HG02938 (cell line): ENCODE data around the gene GSTA5.
A peak's percentile ranks its signal among the peaks of the same experiment; 100 is the strongest.
"Not testable (repeated sequence)": the region's sequence is repeated elsewhere in the genome, so short reads cannot be mapped to it uniquely, and the experiment has no call there.

ENCODE experiments used
- ATAC-seq: cut with Tn5 transposase; IDR thresholded peaks from one replicate; pipeline ENCODE4 v1.9.1; 2021; ENCODE audit warnings: mild to moderate bottlenecking, moderate library complexity; ENCODE audit not compliant: unreplicated experiment

The GSTA5 gene

GRCh38 chr6:52839124-52840055, 1.2 kb downstream of the GSTA5 start:
- peak; percentile 75 for ATAC-seq

GRCh38 chr6:52834481-52834880, 6.1 kb downstream of the GSTA5 start:
- no peak for ATAC-seq

DNA sequence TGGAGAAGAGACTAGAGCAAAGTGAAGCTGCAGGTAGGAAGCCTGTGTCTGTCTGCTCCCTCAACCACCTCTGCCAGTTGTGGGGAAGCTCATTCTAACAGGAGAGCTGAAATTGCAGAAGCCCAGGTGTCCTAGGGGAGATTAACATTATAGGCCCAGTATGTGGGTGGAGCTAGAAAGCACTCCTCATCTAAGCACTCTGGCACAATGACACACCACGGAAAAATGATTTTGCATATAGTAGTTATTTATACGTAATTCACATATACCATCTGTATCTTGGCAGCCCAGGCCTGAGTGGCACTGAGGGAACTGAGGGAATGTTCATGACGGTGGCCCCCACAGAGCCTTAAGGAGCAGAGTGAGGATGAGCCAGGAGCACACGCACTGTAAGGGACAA, 9.7 kb downstream of the GSTA5 start:
- ATAC-seq, result not testable (repeated sequence)

- ATAC-seq, result no peak
These were observed 11.4 kb downstream of the GSTA5 start for GRCh38 chr6:52829046-52829817.

DNA sequence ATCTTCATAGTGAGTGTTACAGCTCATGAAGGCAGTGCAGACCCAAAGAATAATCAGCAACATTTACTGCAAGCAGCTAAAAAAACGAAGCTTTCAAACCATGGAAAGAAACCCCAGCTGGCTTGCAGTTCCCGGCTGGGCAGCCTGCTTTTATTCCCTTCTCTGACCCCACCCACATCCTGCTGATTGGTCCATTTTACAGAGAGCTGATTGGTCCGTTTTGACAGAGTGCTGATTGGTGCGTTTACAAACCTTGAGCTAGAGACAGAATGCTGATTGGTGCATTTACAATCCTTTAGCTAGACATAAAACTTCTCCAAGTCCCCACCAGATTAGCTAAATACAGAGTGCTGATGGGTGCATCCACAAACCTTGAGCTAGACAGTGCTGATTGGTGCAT, 12.0 kb downstream of the GSTA5 start:
- not testable (repeated sequence) for ATAC-seq

DNA sequence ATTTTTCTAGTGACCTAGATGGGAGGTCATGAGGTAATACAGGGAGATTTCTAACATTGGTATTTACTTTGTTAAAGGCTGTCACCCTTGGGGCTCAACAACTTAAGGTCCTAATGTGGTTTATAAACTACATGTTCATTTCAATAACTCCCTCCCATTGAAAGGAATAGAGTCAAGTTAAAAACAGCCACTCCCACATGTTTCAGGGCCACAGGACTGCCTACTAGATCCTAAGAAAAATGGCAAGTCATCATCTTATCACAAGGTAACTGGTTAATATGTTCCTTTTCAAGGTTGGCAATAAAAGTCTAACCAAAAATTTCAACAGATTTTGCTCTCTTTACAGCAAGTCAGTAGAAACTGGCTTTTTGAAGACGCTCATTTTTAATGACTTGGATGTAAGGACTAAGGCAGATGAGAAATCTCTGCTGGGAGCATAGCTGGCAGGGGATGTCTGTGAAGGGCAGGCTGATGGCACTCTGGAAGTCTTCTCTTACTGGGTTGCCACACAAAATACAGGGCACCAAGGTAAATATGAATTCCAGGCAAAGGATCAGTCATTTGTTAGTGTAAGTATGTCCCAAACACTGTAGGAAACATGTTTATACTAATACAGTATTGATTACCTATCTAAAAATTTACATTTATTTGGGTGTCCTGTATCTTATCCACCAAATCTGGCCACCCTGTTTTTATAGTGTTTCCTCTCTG, 13.4 kb downstream of the GSTA5 start:
- ATAC-seq, result not testable (repeated sequence)

- ATAC-seq, result no peak
These were observed 14.1 kb downstream of the GSTA5 start for GRCh38 chr6:52826513-52826912.

- ATAC-seq, result not testable (repeated sequence)
These were observed 14.6 kb downstream of the GSTA5 start for GRCh38 chr6:52825900-52826459.

DNA sequence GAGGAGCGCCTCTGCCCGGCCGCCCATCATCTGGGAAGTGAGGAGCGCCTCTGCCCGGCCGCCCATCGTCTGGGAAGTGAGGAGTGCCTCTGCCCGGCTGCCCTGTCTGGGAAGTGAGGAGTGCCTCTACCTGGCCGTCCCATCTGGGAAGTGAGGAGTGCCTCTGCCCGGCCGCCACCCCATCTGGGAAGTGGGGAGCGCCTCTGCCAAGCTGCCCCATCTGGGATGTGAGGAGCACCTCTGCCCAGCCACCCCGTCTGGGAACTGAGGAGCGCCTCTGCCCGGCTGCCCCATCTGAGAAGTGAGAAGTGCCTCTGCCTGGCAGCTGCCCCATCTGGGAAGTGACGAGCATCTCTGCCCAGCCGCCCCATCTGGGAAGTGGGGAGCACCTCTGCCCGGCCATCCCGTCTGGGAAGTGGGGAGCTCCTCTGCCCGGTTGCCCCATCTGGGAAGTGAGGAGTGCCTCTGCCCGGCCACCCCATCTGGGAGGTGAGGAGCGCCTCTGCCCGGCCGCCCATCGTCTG, 15.3 kb downstream of the GSTA5 start:
- not testable (repeated sequence) for ATAC-seq

GRCh38 chr6:52821842-52822241, 18.8 kb downstream of the GSTA5 start:
- ATAC-seq, result no peak

DNA sequence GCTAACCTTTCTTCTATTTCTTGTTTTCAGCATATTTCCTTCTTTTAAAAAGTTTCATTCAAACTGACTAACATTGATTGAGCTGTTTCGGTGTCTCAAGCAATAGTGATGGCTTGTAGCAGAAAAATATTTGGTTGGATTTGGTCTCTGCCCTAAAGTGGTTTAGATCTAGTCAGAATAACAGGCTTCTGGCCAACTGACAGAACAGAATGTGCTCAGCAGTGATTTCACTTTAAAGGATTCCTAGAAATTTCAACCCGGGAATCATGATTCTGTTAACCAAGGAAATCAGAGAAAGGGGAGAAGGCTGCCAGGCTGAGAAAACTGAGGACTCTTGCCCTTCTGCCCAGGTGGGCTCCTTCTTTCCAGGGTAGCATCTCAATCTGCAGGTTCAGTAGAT, 20.4 kb downstream of the GSTA5 start:
- no peak for ATAC-seq

- ATAC-seq, result peak; percentile 72
These were observed 25.2 kb downstream of the GSTA5 start for GRCh38 chr6:52815167-52816092.

- not testable (repeated sequence) for ATAC-seq
These were observed 26.1 kb downstream of the GSTA5 start for GRCh38 chr6:52814545-52814944.

- ATAC-seq, result not testable (repeated sequence)
These were observed 30.8 kb downstream of the GSTA5 start for GRCh38 chr6:52809777-52810176.

- no peak for ATAC-seq
These were observed 32.0 kb downstream of the GSTA5 start for GRCh38 chr6:52808660-52809059.

DNA sequence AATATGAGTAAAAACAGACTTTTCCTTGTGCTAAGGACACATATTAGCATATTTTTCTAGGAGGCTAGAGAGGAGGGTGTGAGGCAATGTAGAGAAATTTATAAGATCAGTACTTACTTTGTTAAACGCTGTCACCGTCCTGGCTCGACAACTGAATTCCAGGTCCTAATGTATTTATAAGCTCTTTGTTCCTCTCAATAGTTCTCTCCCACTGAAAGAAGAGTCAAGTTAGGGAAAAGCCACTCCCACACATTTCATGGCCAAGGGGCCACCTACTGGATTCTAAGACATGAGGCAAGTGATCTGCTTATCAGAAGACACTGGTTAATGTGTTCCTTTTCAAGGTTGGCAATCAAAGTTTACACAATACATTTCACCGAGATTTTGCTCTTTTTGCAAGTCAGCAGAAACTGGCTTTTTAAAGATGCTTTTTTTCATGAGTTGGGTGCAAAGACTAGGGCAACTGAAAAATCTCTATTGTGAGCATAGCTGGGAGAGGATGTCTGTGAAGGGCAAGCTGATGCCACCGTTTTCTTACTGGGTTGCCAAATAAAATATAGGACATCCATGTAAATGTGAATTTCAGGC, 36.9 kb downstream of the GSTA5 start, which contains the start of gene GSTA1:
Gene GSTA1, minus strand, starts transcription at position 149 of the 588 bp plus-strand sequence. CDS start 4,549 bp downstream, outside the sequence.
- not testable (repeated sequence) for ATAC-seq

DNA sequence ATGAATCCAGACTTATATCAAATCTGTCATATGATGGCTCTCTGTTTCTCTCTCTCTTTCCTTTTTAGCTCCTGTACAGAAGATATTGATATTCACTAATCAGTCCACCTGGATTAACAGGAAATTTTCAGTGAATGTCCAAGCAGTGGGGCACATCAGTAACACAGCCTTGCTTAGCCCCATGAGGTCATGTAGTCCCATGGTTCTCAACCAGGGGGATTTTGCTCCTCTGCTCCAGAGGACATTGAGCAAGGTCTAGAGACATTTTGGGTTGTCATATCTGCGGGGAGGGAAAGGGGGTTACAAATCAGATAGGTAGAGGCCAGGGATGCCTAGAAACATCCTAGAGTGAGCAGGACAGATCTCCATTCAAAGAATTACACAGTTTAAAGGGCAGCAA, 37.8 kb downstream of the GSTA5 start:
- no peak for ATAC-seq

- no peak for ATAC-seq
These were observed 39.3 kb downstream of the GSTA5 start for GRCh38 chr6:52801188-52801841.
